ENCODE measurements around the gene PM20D2. TPM values are rescaled to one million over a fixed set of nuclear protein-coding genes. Genes with fewer than 3 reads are reported as not detected.

The PM20D2 gene
- total and polyA plus RNA-seq, 4 donors, result 3.1 to 21.5 (median 6.6) TPM

- no peak for TF ChIP-seq CTCF (IDR thresholded peaks at IDR 0.05; ENCODE audit: control extremely low read depth, extremely low read depth)
- H3K4me3 ChIP-seq, result no peak overlapping the region
- H3K27ac ChIP-seq (ENCODE audit: low read depth in 1 of 2, low read length in 1 of 2), result no peak overlapping the region
- H3K9me3 ChIP-seq (ENCODE audit: control insufficient read depth in 4 of 4, insufficient read depth in 3 of 4, low read length in 3 of 4), result peaks cover 0 to 9% (median 4%) of the 10 kb centered on the region in 4 donors
- whole genome bisulfite sequencing, 2 donors, result 69 to 72% methylated on average over 7 of the region's 7 CpGs
- no peak overlapping the region for H3K9ac ChIP-seq (ENCODE audit: insufficient read depth in 1 of 2, low read length in 2 of 2)
- no peaks in the 10 kb centered on the region for H3K36me3 ChIP-seq (ENCODE audit: control insufficient read depth in 4 of 4, insufficient read depth in 4 of 4, low read length in 4 of 4)
- DNase-seq (no peak), ATAC-seq (ENCODE audit: insufficient read depth, low FRiP score) (no peak)
- no peaks in the 10 kb centered on the region for H3K4me1 ChIP-seq (ENCODE audit: control insufficient read depth in 5 of 5, insufficient read depth in 5 of 5, low read length in 5 of 5)
- no peaks in the 10 kb centered on the region for H3K27me3 ChIP-seq (ENCODE audit: control insufficient read depth in 3 of 3, insufficient read depth in 3 of 3, low read length in 2 of 3)
These were observed 52.4 kb downstream of the PM20D2 start for GRCh38 chr6:89198235-89198634.

- ATAC-seq (ENCODE audit: insufficient read depth, low FRiP score), result no peak
- no peak for TF ChIP-seq CTCF (IDR thresholded peaks at IDR 0.05; ENCODE audit: control extremely low read depth, extremely low read depth)
- no peak for DNase-seq
- WGBS, 2 donors, result 72 to 88% methylated on average over 2 of the region's 2 CpGs
- H3K27ac ChIP-seq (ENCODE audit: low read depth in 1 of 2, low read length in 1 of 2), result no peak overlapping the region
- no peaks in the 10 kb centered on the region for H3K4me1 ChIP-seq (ENCODE audit: control insufficient read depth in 5 of 5, insufficient read depth in 5 of 5, low read length in 5 of 5)
- H3K9ac ChIP-seq (ENCODE audit: insufficient read depth in 1 of 2, low read length in 2 of 2), result no peak overlapping the region
- no peak overlapping the region for H3K4me3 ChIP-seq
- no peaks in the 10 kb centered on the region for H3K27me3 ChIP-seq (ENCODE audit: control insufficient read depth in 3 of 3, insufficient read depth in 3 of 3, low read length in 2 of 3)
- H3K36me3 ChIP-seq (ENCODE audit: control insufficient read depth in 4 of 4, insufficient read depth in 4 of 4, low read length in 4 of 4), result no peaks in the 10 kb centered on the region
- H3K9me3 ChIP-seq (ENCODE audit: control insufficient read depth in 4 of 4, insufficient read depth in 3 of 4, low read length in 3 of 4), result peaks cover 0 to 9% (median 2%) of the 10 kb centered on the region in 4 donors
These were observed 53.7 kb downstream of the PM20D2 start for GRCh38 chr6:89199579-89199978.

- Histone ChIP-seq H3K27me3 (ENCODE audit: control insufficient read depth in 3 of 3, insufficient read depth in 3 of 3, low read length in 2 of 3) (no peaks in the 10 kb centered on the region), H3K4me3 (no peak overlapping the region), H3K9me3 (ENCODE audit: control insufficient read depth in 4 of 4, insufficient read depth in 3 of 4, low read length in 3 of 4) (no peaks in the 10 kb centered on the region), H3K27ac (ENCODE audit: low read depth in 1 of 2, low read length in 1 of 2) (no peak overlapping the region), H3K36me3 (ENCODE audit: control insufficient read depth in 4 of 4, insufficient read depth in 4 of 4, low read length in 4 of 4) (no peaks in the 10 kb centered on the region), H3K4me1 (ENCODE audit: control insufficient read depth in 5 of 5, insufficient read depth in 5 of 5, low read length in 5 of 5) (no peaks in the 10 kb centered on the region), H3K9ac (ENCODE audit: insufficient read depth in 1 of 2, low read length in 2 of 2) (no peak overlapping the region)
- TF ChIP-seq CTCF (IDR thresholded peaks at IDR 0.05; ENCODE audit: control extremely low read depth, extremely low read depth), result no peak
- WGBS, 2 donors, result 92 to 96% methylated on average over 7 of the region's 7 CpGs
- DNase-seq (no peak), ATAC-seq (ENCODE audit: insufficient read depth, low FRiP score) (no peak)
These were observed 54.9 kb downstream of the PM20D2 start for GRCh38 chr6:89200706-89201215.

- no peak for TF ChIP-seq CTCF (IDR thresholded peaks at IDR 0.05; ENCODE audit: control extremely low read depth, extremely low read depth)
- H3K27ac ChIP-seq (ENCODE audit: low read depth in 1 of 2, low read length in 1 of 2), result no peak overlapping the region
- WGBS, 2 donors, result 91 to 97% methylated on average over 11 of the region's 11 CpGs
- H3K27me3 ChIP-seq (ENCODE audit: control insufficient read depth in 3 of 3, insufficient read depth in 3 of 3, low read length in 2 of 3), result no peaks in the 10 kb centered on the region
- H3K4me3 ChIP-seq, result no peak overlapping the region
- H3K36me3 ChIP-seq (ENCODE audit: control insufficient read depth in 4 of 4, insufficient read depth in 4 of 4, low read length in 4 of 4), result no peaks in the 10 kb centered on the region
- ATAC-seq (ENCODE audit: insufficient read depth, low FRiP score), result no peak
- no peaks in the 10 kb centered on the region for H3K4me1 ChIP-seq (ENCODE audit: control insufficient read depth in 5 of 5, insufficient read depth in 5 of 5, low read length in 5 of 5)
- DNase-seq, result no peak
- H3K9ac ChIP-seq (ENCODE audit: insufficient read depth in 1 of 2, low read length in 2 of 2), result no peak overlapping the region
- no peaks in the 10 kb centered on the region for H3K9me3 ChIP-seq (ENCODE audit: control insufficient read depth in 4 of 4, insufficient read depth in 3 of 4, low read length in 3 of 4)
These were observed 58.2 kb downstream of the PM20D2 start for GRCh38 chr6:89204096-89204495.

Data from lung (tissue), 12 donors.